Liver (tissue), 9 donors: ENCODE measurements around the gene NXPH4. TPM values are rescaled to one million over a fixed set of nuclear protein-coding genes. Genes with fewer than 3 reads are reported as not detected.

Experiments used
- DNase-seq: peaks from one replicate; pipeline ENCODE4 v3.0.0-alpha.2; 2017; ENCODE audit warnings: low spot score
- H3K27ac ChIP-seq, 2 donors: one replicate each; pipeline ENCODE4 v1.7.0; 2013; ENCODE audit warnings: inconsistent platforms in 2 of 2, low read length in 2 of 2, control low read depth in 1 of 2, low read depth in 1 of 2, mild to moderate bottlenecking in 1 of 2
- H3K27me3 ChIP-seq, 4 donors: one replicate each; pipeline versions ENCODE4 v1.6.1 to v1.7.0; 2013; ENCODE audit warnings: low read length in 3 of 4, inconsistent platforms in 1 of 4, mild to moderate bottlenecking in 1 of 4, moderate library complexity in 1 of 4; ENCODE audit not compliant: control insufficient read depth in 4 of 4, insufficient read depth in 4 of 4
- H3K36me3 ChIP-seq, 4 donors: one replicate each; pipeline versions ENCODE4 v1.6.1 to v1.7.0; 2013; ENCODE audit warnings: low read length in 3 of 4, mild to moderate bottlenecking in 3 of 4, low read depth in 1 of 4, moderate library complexity in 1 of 4; ENCODE audit not compliant: control insufficient read depth in 4 of 4, insufficient read depth in 3 of 4
- H3K4me1 ChIP-seq, 4 donors: one replicate each; pipeline versions ENCODE4 v1.6.1 to v1.7.0; 2013; ENCODE audit warnings: low read length in 3 of 4, mild to moderate bottlenecking in 3 of 4, moderate library complexity in 1 of 4; ENCODE audit not compliant: control insufficient read depth in 4 of 4, insufficient read depth in 4 of 4
- H3K4me3 ChIP-seq, 3 donors: one replicate each; pipeline versions ENCODE4 v1.6.1 to v1.7.0; 2013; ENCODE audit warnings: low read length in 3 of 3, control low read depth in 1 of 3, low read depth in 1 of 3, mild to moderate bottlenecking in 1 of 3
- H3K9ac ChIP-seq, 2 donors: one replicate each; pipeline ENCODE4 v1.7.0; 2013; ENCODE audit warnings: low read length in 2 of 2, mild to moderate bottlenecking in 2 of 2, moderate library complexity in 2 of 2, control low read depth in 1 of 2, low read depth in 1 of 2
- H3K9me3 ChIP-seq, 4 donors: one replicate each; pipeline versions ENCODE4 v1.6.1 to v1.7.0; 2013; ENCODE audit warnings: low read length in 3 of 4; ENCODE audit not compliant: control insufficient read depth in 4 of 4
- ATF3 ChIP-seq: IDR thresholded peaks from 2 replicates; pipeline ENCODE4 v1.6.1; 2016; ENCODE audit warnings: antibody characterized with exemption
- CTCF ChIP-seq: fragments of 150-350 bp; IDR thresholded peaks from 2 replicates; pipeline ENCODE4 v1.5.1; 2017; ENCODE audit warnings: improper control_type of control experiment, low read depth, low read length; ENCODE audit not compliant: missing input control
- FOXA1 ChIP-seq: IDR thresholded peaks from 2 replicates; pipeline ENCODE4 v1.6.1; 2016; ENCODE audit warnings: antibody characterized with exemption
- FOXA2 ChIP-seq: IDR thresholded peaks from 2 replicates; pipeline ENCODE4 v1.6.1; 2016; ENCODE audit warnings: antibody characterized with exemption
- GABPA ChIP-seq, 2 donors: IDR thresholded peaks in 1 of 2; conservative IDR thresholded peaks in 1 of 2; 2 replicates each; pipeline ENCODE4 v1.6.1; 2016; ENCODE audit warnings: antibody characterized with exemption in 2 of 2, mild to moderate bottlenecking in 1 of 2, moderate library complexity in 1 of 2
- HNF4A ChIP-seq, 2 donors: conservative IDR thresholded peaks; 2 replicates each; pipeline ENCODE4 v1.6.1; 2016; ENCODE audit warnings: antibody characterized with exemption in 2 of 2, mild to moderate bottlenecking in 2 of 2
- HNF4G ChIP-seq: IDR thresholded peaks from 2 replicates; pipeline ENCODE4 v1.6.1; 2016; ENCODE audit warnings: antibody characterized with exemption
- JUND ChIP-seq, 2 donors: IDR thresholded peaks; 2 replicates each; pipeline ENCODE4 v1.6.1; 2016; ENCODE audit warnings: antibody characterized with exemption in 2 of 2
- MAX ChIP-seq: IDR thresholded peaks from 2 replicates; pipeline ENCODE4 v1.6.1; 2016; ENCODE audit warnings: antibody characterized with exemption
- NR2F2 ChIP-seq: IDR thresholded peaks from 2 replicates; pipeline ENCODE4 v1.6.1; 2016; ENCODE audit warnings: antibody characterized with exemption
- RAD21 ChIP-seq, 2 donors: IDR thresholded peaks; 2 replicates each; pipeline ENCODE4 v1.6.1; 2016; ENCODE audit warnings: antibody characterized with exemption in 2 of 2, mild to moderate bottlenecking in 2 of 2
- REST ChIP-seq: IDR thresholded peaks from 2 replicates; pipeline ENCODE4 v1.6.1; 2016; ENCODE audit warnings: antibody characterized with exemption, mild to moderate bottlenecking
- RXRA ChIP-seq, 2 donors: IDR thresholded peaks; 2 replicates each; pipeline ENCODE4 v1.6.1; 2017 to 2018; ENCODE audit warnings: antibody characterized with exemption in 2 of 2, mild to moderate bottlenecking in 1 of 2
- SP1 ChIP-seq: IDR thresholded peaks from 2 replicates; pipeline ENCODE4 v1.6.1; 2018; ENCODE audit warnings: antibody characterized with exemption, mild to moderate bottlenecking
- TAF1 ChIP-seq: conservative IDR thresholded peaks from 2 replicates; pipeline ENCODE4 v1.6.1; 2016; ENCODE audit warnings: antibody characterized with exemption, mild to moderate bottlenecking
- YY1 ChIP-seq: IDR thresholded peaks from 2 replicates; pipeline ENCODE4 v1.6.1; 2016; ENCODE audit warnings: antibody characterized with exemption, mild to moderate bottlenecking
- ZBTB33 ChIP-seq: IDR thresholded peaks from 2 replicates; pipeline ENCODE4 v1.6.1; 2016; ENCODE audit warnings: antibody characterized with exemption
- WGBS: extraction: QIAGEN DNeasy Blood & Tissue Kit; methylation state at CpG from one replicate; pipeline ENCODE4 v1.1.7; 2013; 5-methylcytosine and 5-hydroxymethylcytosine counted together
- polyA plus RNA-seq, 2 donors: library from polyadenylated mRNA; stranded (reverse) in 1 of 2; unstranded in 1 of 2; fragments of 200-250 nt in 1 of 2; fragments of >200 nt in 1 of 2; fragmentation: Nextera tagmentation in 1 of 2; extraction: Ambion mirVana in 1 of 2; gene quantifications; one replicate each; pipeline versions ENCODE4 v1.2.1 to v1.2.3, GENCODE V29; 2013 to 2015
- total RNA-seq, 2 donors: library from RNA; depleted of rRNA; stranded (reverse); fragments of >200 nt; gene quantifications; one replicate each; pipeline ENCODE4 v1.2.3, GENCODE V29; 2014
- donor health status: healthy.
- donor health status: healthy.
- donor health status: healthy.
- donor health status: healthy.
- donor health status: healthy.

NXPH4 gene
- total and polyA plus RNA-seq, 4 donors: 0.15 TPM; not detected in 3

GRCh38 chr12:57176846-57177245, 39.7 kb upstream of the NXPH4 start:
- Histone ChIP-seq H3K27me3 (no peaks in the 10 kb centered on the region), H3K9ac (no peak overlapping the region), H3K27ac (no peak overlapping the region), H3K9me3 (no peaks in the 10 kb centered on the region), H3K4me1 (no peaks in the 10 kb centered on the region), H3K4me3 (no peak overlapping the region), H3K36me3 (peaks cover 32 to 94% (median 49%) of the 10 kb centered on the region in 4 donors)
- TF ChIP-seq HNF4G: no peak
- no peak for TF ChIP-seq HNF4A (conservative IDR thresholded peaks at IDR 0.05)
- no peak for TF ChIP-seq RAD21 (IDR thresholded peaks at IDR 0.05)
- TF ChIP-seq NR2F2: no peak
- TF ChIP-seq JUND (IDR thresholded peaks at IDR 0.05): no peak
- no peak for TF ChIP-seq FOXA2
- TF ChIP-seq YY1: no peak
- TF ChIP-seq ATF3: no peak
- no peak for TF ChIP-seq SP1
- TF ChIP-seq GABPA (IDR thresholded peaks at IDR 0.05 in 1 of 2, conservative IDR thresholded peaks at IDR 0.05 in 1 of 2): no peak
- no peak for TF ChIP-seq FOXA1
- no peak for TF ChIP-seq MAX
- no peak for TF ChIP-seq RXRA (IDR thresholded peaks at IDR 0.05)
- DNase-seq: no peak
- WGBS: 90% methylated on average over 9 of the region's 9 CpGs

- H3K9ac ChIP-seq: no peak overlapping the region
- 93% methylated on average over 16 of the region's 16 CpGs for WGBS
- no peaks in the 10 kb centered on the region for H3K4me1 ChIP-seq
- no peak for DNase-seq
- no peak for TF ChIP-seq FOXA2
- no peak for TF ChIP-seq HNF4G
- H3K9me3 ChIP-seq: no peaks in the 10 kb centered on the region
- H3K4me3 ChIP-seq: no peak overlapping the region
- no peak overlapping the region for H3K27ac ChIP-seq
- H3K27me3 ChIP-seq: no peaks in the 10 kb centered on the region
- peaks cover 31 to 95% (median 50%) of the 10 kb centered on the region in 4 donors for H3K36me3 ChIP-seq
Measured at GRCh38 chr12:57177354-57177753, 39.2 kb upstream of the NXPH4 start.

- Histone ChIP-seq H3K36me3 (peaks cover 29 to 88% (median 49%) of the 10 kb centered on the region in 4 donors), H3K4me1 (no peaks in the 10 kb centered on the region), H3K4me3 (no peak overlapping the region), H3K9me3 (no peaks in the 10 kb centered on the region), H3K9ac (no peak overlapping the region), H3K27me3 (no peaks in the 10 kb centered on the region), H3K27ac (no peak overlapping the region)
- no peak for TF ChIP-seq TAF1
- no peak for TF ChIP-seq GABPA (IDR thresholded peaks at IDR 0.05 in 1 of 2, conservative IDR thresholded peaks at IDR 0.05 in 1 of 2)
- no peak for TF ChIP-seq CTCF
- TF ChIP-seq RXRA (IDR thresholded peaks at IDR 0.05): no peak
- no peak for TF ChIP-seq NR2F2
- TF ChIP-seq ATF3: no peak
- TF ChIP-seq SP1: no peak
- no peak for TF ChIP-seq JUND (IDR thresholded peaks at IDR 0.05)
- no peak for TF ChIP-seq HNF4A (conservative IDR thresholded peaks at IDR 0.05)
- no peak for TF ChIP-seq FOXA1
- no peak for TF ChIP-seq REST
- TF ChIP-seq HNF4G: no peak
- TF ChIP-seq ZBTB33: no peak
- TF ChIP-seq MAX: no peak
- TF ChIP-seq FOXA2: no peak
- WGBS: 84% methylated on average over 14 of the region's 14 CpGs
- DNase-seq: no peak
Measured at GRCh38 chr12:57178213-57178612, 38.4 kb upstream of the NXPH4 start.
